ENCODE data around the gene CXCL16.

DNA sequence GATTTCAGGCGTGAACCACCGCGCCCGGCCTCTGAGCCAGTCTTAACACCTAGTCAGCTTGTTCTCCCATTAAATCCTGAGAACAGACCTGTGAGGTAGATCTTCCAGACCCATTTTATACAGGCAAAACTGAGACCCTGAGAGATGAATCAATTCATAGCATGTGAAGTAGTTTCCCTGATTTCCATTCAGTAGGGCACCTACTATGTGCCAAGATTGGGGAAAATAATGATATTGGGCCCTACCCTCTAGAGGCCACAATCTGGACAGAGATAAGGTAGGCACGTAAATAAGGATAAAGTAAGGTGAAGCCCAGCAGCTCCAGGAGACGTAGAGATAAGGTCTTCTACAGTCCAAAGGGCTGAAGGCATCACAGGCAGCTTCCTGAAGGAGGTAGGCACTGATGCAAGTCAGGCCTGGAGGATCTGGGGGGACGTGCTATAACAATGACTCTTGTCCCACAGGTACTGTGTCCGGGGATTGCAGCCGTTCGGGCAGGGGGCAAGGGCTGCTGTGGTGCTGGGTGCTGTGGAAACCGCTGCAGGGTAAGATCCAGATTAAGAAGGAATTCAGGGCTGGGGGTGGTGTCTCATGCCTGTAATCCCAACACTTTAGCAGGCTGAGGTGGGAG lies 40.7 kb upstream of the CXCL16 start:
- TF ChIP-seq, protein P1, sequence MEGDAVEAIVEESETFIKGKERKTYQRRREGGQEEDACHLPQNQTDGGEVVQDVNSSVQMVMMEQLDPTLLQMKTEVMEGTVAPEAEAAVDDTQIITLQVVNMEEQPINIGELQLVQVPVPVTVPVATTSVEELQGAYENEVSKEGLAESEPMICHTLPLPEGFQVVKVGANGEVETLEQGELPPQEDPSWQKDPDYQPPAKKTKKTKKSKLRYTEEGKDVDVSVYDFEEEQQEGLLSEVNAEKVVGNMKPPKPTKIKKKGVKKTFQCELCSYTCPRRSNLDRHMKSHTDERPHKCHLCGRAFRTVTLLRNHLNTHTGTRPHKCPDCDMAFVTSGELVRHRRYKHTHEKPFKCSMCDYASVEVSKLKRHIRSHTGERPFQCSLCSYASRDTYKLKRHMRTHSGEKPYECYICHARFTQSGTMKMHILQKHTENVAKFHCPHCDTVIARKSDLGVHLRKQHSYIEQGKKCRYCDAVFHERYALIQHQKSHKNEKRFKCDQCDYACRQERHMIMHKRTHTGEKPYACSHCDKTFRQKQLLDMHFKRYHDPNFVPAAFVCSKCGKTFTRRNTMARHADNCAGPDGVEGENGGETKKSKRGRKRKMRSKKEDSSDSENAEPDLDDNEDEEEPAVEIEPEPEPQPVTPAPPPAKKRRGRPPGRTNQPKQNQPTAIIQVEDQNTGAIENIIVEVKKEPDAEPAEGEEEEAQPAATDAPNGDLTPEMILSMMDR (IDR thresholded peaks at IDR 0.05), result no peak
- TF ChIP-seq EZH2phosphoT487 (IDR thresholded peaks at IDR 0.05), result no peak

All from neural progenitor cell (in vitro differentiated cells).